Esophagus (tissue), 2 donors: ENCODE results near the gene NRXN3. TPM values are rescaled to one million over a fixed set of nuclear protein-coding genes. Genes with fewer than 3 reads are reported as not detected.

Experiments used
- H3K27ac ChIP-seq, 2 donors: one replicate each; pipeline ENCODE4 v1.5.1; 2013; ENCODE audit warnings: low read depth in 2 of 2, mild to moderate bottlenecking in 2 of 2, inconsistent platforms in 1 of 2, low read length in 1 of 2, moderate library complexity in 1 of 2
- H3K27me3 ChIP-seq, 2 donors: one replicate each; pipeline ENCODE4 v1.6.1; 2013; ENCODE audit warnings: low read length in 2 of 2, control low read depth in 1 of 2, mild to moderate bottlenecking in 1 of 2; ENCODE audit not compliant: insufficient read depth in 2 of 2, control insufficient read depth in 1 of 2
- H3K36me3 ChIP-seq, 2 donors: one replicate each; pipeline ENCODE4 v1.6.1; 2013; ENCODE audit warnings: low read length in 1 of 2; ENCODE audit not compliant: control insufficient read depth in 2 of 2, insufficient read depth in 2 of 2
- H3K4me1 ChIP-seq, 2 donors: one replicate each; pipeline ENCODE4 v1.6.1; 2013; ENCODE audit warnings: low read length in 1 of 2; ENCODE audit not compliant: control insufficient read depth in 2 of 2, insufficient read depth in 2 of 2
- H3K4me3 ChIP-seq, 2 donors: one replicate each; pipeline ENCODE4 v1.5.1; 2013; ENCODE audit warnings: low read length in 2 of 2, mild to moderate bottlenecking in 2 of 2, low read depth in 1 of 2, moderate library complexity in 1 of 2
- H3K9me3 ChIP-seq, 2 donors: one replicate each; pipeline ENCODE4 v1.6.1; 2013; ENCODE audit warnings: mild to moderate bottlenecking in 2 of 2, low read depth in 1 of 2, low read length in 1 of 2, moderate library complexity in 1 of 2; ENCODE audit not compliant: control insufficient read depth in 2 of 2, insufficient read depth in 1 of 2
- WGBS, 2 donors: extraction: QIAGEN DNeasy Blood & Tissue Kit; methylation state at CpG; one replicate each; pipeline ENCODE4 v1.1.7; 2013; 5-methylcytosine and 5-hydroxymethylcytosine counted together
- polyA plus RNA-seq, 2 donors: library from polyadenylated mRNA; stranded (reverse); fragments of 200-250 nt; gene quantifications; one replicate each; pipeline ENCODE4 v1.2.3, GENCODE V29; 2013
- donor health status: healthy with polysubstance abuse.
- donor health status: Bipolar disorder and iron deficiency.

Gene NRXN3
- polyA plus RNA-seq, 2 donors = 1.7 to 2.2 TPM

GRCh38 chr14:79418649-79419415 is 1248.7 kb downstream of the NRXN3 start:
- H3K27ac ChIP-seq = no peak overlapping the region
- H3K4me3 ChIP-seq = no peak overlapping the region
- H3K27me3 ChIP-seq = no peaks in the 10 kb centered on the region
- no peaks in the 10 kb centered on the region for H3K4me1 ChIP-seq
- H3K36me3 ChIP-seq = no peaks in the 10 kb centered on the region
- WGBS, 2 donors = 72 to 75% methylated on average over 5 of the region's 5 CpGs
- no peaks in the 10 kb centered on the region for H3K9me3 ChIP-seq

GRCh38 chr14:79419571-79420327 is 1249.6 kb downstream of the NRXN3 start:
- no peaks in the 10 kb centered on the region for H3K9me3 ChIP-seq
- H3K27me3 ChIP-seq = no peaks in the 10 kb centered on the region
- 71 to 82% methylated on average over 1 of the region's 1 CpG for WGBS, 2 donors
- H3K27ac ChIP-seq = no peak overlapping the region
- no peak overlapping the region for H3K4me3 ChIP-seq
- no peaks in the 10 kb centered on the region for H3K4me1 ChIP-seq
- no peaks in the 10 kb centered on the region for H3K36me3 ChIP-seq

DNA sequence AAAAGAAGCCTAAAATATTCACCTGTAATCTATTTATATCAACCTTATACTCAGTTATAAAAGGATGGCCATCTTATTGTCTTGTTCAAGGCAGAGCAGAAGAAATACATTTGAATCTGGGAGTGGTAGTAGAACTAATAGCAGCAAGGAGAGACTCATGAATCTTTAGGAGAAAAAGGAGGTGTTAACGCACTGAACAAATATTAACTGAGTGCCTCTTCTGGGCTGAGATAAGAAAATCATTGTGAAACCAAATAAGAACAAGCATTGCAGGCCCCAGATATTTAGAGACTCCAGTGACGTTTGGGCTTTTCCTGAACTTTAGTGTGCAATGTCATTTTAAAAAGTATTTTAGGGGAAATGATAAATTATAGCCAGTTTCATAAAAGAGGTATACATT is 1250.6 kb downstream of the NRXN3 start:
- Histone ChIP-seq H3K4me1 (no peaks in the 10 kb centered on the region), H3K36me3 (no peaks in the 10 kb centered on the region), H3K27me3 (no peaks in the 10 kb centered on the region), H3K4me3 (no peak overlapping the region), H3K27ac (no peak overlapping the region), H3K9me3 (no peaks in the 10 kb centered on the region)
- WGBS, 2 donors = 30 to 38% methylated on average over 2 of the region's 2 CpGs

DNA sequence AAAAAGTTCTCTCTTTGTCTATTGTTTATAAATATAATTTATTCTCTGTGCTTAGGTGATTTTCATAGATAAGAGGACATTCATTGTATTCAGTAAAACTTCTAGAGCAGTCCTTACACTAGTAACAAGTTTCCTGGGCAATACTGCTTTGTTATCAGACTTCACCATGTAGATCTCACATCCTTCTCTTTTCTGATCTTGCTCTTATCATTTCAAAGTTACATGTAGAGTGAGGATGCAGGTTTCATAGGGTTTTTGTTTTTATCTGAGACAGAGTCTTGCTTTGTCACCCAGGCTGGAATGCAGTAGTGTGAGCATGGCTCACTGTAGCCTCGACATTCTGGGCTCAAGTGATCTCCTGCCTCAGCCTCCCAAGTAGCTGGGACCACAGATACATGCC is 1251.6 kb downstream of the NRXN3 start:
- H3K36me3 ChIP-seq = no peaks in the 10 kb centered on the region
- WGBS, 2 donors = 77 to 82% methylated on average over 1 of the region's 1 CpG
- H3K4me1 ChIP-seq = no peaks in the 10 kb centered on the region
- H3K27me3 ChIP-seq = no peaks in the 10 kb centered on the region
- H3K27ac ChIP-seq = no peak overlapping the region
- H3K4me3 ChIP-seq = no peak overlapping the region
- no peaks in the 10 kb centered on the region for H3K9me3 ChIP-seq

DNA sequence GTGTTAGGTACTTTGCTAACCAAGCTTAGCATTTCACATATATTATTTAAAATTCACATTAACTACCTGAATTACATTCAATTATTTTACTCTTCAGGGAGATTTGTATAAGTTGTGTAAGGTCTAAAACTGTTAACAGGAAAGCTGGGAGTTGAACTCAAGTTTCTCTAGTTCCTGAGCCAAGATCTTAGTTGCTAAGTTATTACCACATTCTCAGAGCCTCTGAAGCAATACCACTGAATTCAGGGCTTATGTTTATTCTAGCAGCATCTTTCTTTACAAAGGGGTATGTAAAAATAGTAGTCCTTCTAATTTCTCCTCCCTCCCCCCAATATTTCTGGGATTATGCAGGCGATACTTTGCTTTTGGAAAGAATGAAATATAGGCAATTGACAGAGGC is 1254.3 kb downstream of the NRXN3 start:
- Histone ChIP-seq H3K27me3 (no peaks in the 10 kb centered on the region), H3K36me3 (no peaks in the 10 kb centered on the region), H3K27ac (no peak overlapping the region), H3K4me3 (no peak overlapping the region), H3K9me3 (no peaks in the 10 kb centered on the region), H3K4me1 (no peaks in the 10 kb centered on the region)
- 86 to 91% methylated on average over 1 of the region's 1 CpG for WGBS, 2 donors

GRCh38 chr14:79426103-79426755 is 1256.1 kb downstream of the NRXN3 start:
- WGBS, 2 donors = 67 to 78% methylated on average over 4 of the region's 4 CpGs
- no peak overlapping the region for H3K27ac ChIP-seq

DNA sequence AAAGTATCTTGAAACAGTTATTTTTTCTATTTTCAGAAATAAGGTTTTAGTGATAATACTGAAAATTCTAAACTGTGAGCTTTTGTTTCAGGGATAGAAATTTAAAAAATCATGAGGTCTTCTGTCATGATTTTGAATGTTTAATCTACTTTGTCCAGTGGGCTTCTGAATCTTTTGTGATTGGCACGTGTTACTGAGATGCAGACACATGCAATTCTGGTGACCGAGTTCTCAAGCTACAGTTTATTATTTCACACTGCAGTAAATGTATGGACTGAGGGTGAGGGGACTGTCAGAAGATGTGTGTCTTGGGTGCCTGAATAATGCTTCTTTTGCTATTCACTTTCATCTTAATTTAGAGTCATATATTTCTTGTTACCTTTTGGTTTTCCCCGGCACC is 1262.5 kb downstream of the NRXN3 start:
- Histone ChIP-seq H3K4me1 (no peaks in the 10 kb centered on the region), H3K36me3 (no peaks in the 10 kb centered on the region), H3K27ac (no peak overlapping the region), H3K9me3 (no peaks in the 10 kb centered on the region), H3K27me3 (no peaks in the 10 kb centered on the region), H3K4me3 (no peak overlapping the region)
- 83 to 91% methylated on average over 3 of the region's 3 CpGs for WGBS, 2 donors

More at GRCh38 chr14:79426103-79426755, 1256.1 kb downstream of the NRXN3 start:
- Histone ChIP-seq H3K27me3 (no peaks in the 10 kb centered on the region), H3K4me1 (no peaks in the 10 kb centered on the region), H3K36me3 (no peaks in the 10 kb centered on the region), H3K9me3 (no peaks in the 10 kb centered on the region), H3K4me3 (no peak overlapping the region)

DNA sequence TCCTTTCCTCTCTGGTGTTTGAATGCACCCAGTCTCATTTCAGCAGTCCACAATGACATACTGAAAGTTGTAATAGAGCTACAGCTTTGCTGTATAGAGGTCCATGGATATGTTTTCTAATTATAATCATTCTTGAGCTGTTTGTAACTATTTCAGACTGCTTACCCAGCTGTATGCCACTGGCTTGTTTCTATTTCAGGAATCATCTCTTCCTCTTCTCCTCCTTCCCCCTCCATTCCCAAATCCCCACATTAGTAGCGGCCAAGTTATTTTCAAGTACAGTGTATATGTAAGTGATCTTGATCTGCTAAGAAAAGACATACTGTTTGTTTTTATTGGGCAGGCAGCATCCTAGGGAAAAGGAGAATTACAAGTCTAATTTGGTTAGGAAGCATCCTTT is 1266.2 kb downstream of the NRXN3 start:
- H3K27me3 ChIP-seq = no peaks in the 10 kb centered on the region
- 67 to 78% methylated on average over 1 of the region's 1 CpG for WGBS, 2 donors
- no peak overlapping the region for H3K4me3 ChIP-seq
- H3K36me3 ChIP-seq = no peaks in the 10 kb centered on the region
- no peaks in the 10 kb centered on the region for H3K9me3 ChIP-seq
- no peak overlapping the region for H3K27ac ChIP-seq
- no peaks in the 10 kb centered on the region for H3K4me1 ChIP-seq

DNA sequence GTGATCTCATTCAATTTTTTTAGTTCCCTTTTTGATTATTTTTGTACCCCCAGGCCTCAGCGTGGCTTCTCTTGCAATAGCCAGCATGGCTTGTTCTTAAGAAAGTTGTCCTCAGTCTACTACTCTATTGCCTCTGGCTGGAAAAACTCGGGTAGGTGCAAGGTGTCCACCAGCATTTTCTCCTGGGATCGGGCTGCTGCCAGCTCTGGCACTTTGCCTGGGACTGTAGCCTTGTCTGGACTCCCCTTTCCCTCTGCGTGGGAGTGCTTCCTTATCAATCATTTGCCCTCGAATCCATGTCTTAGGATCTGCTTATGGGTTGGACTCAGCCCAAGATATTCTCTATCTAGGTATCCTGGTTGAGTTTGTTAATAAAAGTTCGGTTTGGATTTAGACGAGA is 1267.8 kb downstream of the NRXN3 start:
- no peaks in the 10 kb centered on the region for H3K36me3 ChIP-seq
- no peaks in the 10 kb centered on the region for H3K27me3 ChIP-seq
- no peaks in the 10 kb centered on the region for H3K9me3 ChIP-seq
- no peaks in the 10 kb centered on the region for H3K4me1 ChIP-seq
- 58 to 70% methylated on average over 7 of the region's 7 CpGs for WGBS, 2 donors
- H3K27ac ChIP-seq = no peak overlapping the region
- H3K4me3 ChIP-seq = no peak overlapping the region
